Umbilical cord (tissue), 2 donors: ENCODE measurements around the gene HPN. TPM values are rescaled to one million over a fixed set of nuclear protein-coding genes. Genes with fewer than 3 reads are reported as not detected.

Source experiments
- DNase-seq: peaks from one replicate; pipeline ENCODE4 v3.0.0-alpha.2; 2015; ENCODE audit warnings: low spot score
- total RNA-seq: library from RNA; depleted of rRNA; stranded (reverse); fragments of >200 nt; gene quantifications from one replicate; pipeline ENCODE4 v1.2.3, GENCODE V29; 2014; ENCODE audit warnings: low replicate concordance; ENCODE audit not compliant: insufficient read depth

HPN gene
- total RNA-seq, 1 donor from 2014 or later: 0.24 TPM

- no peak for DNase-seq
Observed at GRCh38 chr19:35080613-35081170, 39.2 kb downstream of the HPN start.

GRCh38 chr19:35081201-35081600 lies 39.7 kb downstream of the HPN start:
- DNase-seq: no peak

GRCh38 chr19:35083691-35084508 lies 42.4 kb downstream of the HPN start:
- DNase-seq: no peak

GRCh38 chr19:35084509-35084762 lies 42.9 kb downstream of the HPN start:
- DNase-seq: no peak

GRCh38 chr19:35085947-35086346 lies 44.4 kb downstream of the HPN start:
- no peak for DNase-seq

- DNase-seq: no peak
Observed at GRCh38 chr19:35086455-35086854, 44.9 kb downstream of the HPN start.

GRCh38 chr19:35087393-35087792 lies 45.9 kb downstream of the HPN start:
- no peak for DNase-seq

GRCh38 chr19:35088131-35088913 lies 46.8 kb downstream of the HPN start:
- DNase-seq: peak; percentile 66

GRCh38 chr19:35089554-35089953 lies 48.0 kb downstream of the HPN start:
- no peak for DNase-seq

GRCh38 chr19:35090160-35090505 lies 48.6 kb downstream of the HPN start:
- no peak for DNase-seq

GRCh38 chr19:35090506-35091214 lies 49.1 kb downstream of the HPN start:
- peak; percentile 80 for DNase-seq

- no peak for DNase-seq
Observed at GRCh38 chr19:35093430-35093829, 51.9 kb downstream of the HPN start.

GRCh38 chr19:35093941-35094647 lies 52.6 kb downstream of the HPN start:
- DNase-seq: no peak

GRCh38 chr19:35094656-35095055 lies 53.1 kb downstream of the HPN start:
- DNase-seq: no peak

GRCh38 chr19:35095667-35096368 lies 54.3 kb downstream of the HPN start:
- DNase-seq: peak; percentile 45

- DNase-seq: no peak
Observed at GRCh38 chr19:35098413-35099049, 57.0 kb downstream of the HPN start.

GRCh38 chr19:35099155-35099896 lies 57.8 kb downstream of the HPN start:
- DNase-seq: no peak

GRCh38 chr19:35099897-35100275 lies 58.4 kb downstream of the HPN start:
- DNase-seq: no peak

- DNase-seq: no peak
Observed at GRCh38 chr19:35100588-35101533, 59.3 kb downstream of the HPN start.
